GM23338 (cell line): ENCODE measurements around the gene AGTRAP. TPM values are rescaled to one million over a fixed set of nuclear protein-coding genes. Genes with fewer than 3 reads are reported as not detected.
A peak's percentile ranks its signal among the peaks of the same experiment; 100 is the strongest.

Experiments
- ATAC-seq: fragments of 200-7000 bp; cut with Tn5 transposase; 3 replicates; pipeline ENCODE4 v1.9.1; 2020
- DNase-seq: peaks from one replicate; pipeline ENCODE4 v3.0.0-alpha.2; 2015; ENCODE audit warnings: low spot score
- H2AFZ ChIP-seq: fragments of 200-600 bp; sonication (generic); 2 replicates; pipeline ENCODE4 v1.8.0; 2016; ENCODE audit warnings: antibody characterized with exemption, mild to moderate bottlenecking, moderate library complexity
- H3F3A ChIP-seq: fragments of 200-600 bp; sonication (generic); replicated peaks from 2 replicates; pipeline ENCODE4 v1.8.0; 2017; ENCODE audit warnings: antibody characterized with exemption, mixed run types, low read depth
- H3K27ac ChIP-seq: fragments of 200-600 bp; sonication (generic); 2 replicates; pipeline ENCODE4 v1.6.1; 2016; ENCODE audit warnings: low read depth
- H3K27me3 ChIP-seq: fragments of 200-600 bp; sonication (generic); 2 replicates; pipeline ENCODE4 v1.8.0; 2016; ENCODE audit warnings: mild to moderate bottlenecking, mixed run types, moderate library complexity; ENCODE audit not compliant: insufficient read depth
- H3K36me3 ChIP-seq: fragments of 200-600 bp; sonication (generic); 2 replicates; pipeline ENCODE4 v1.8.0; 2016; ENCODE audit warnings: mild to moderate bottlenecking; ENCODE audit not compliant: insufficient read depth
- H3K4me1 ChIP-seq: fragments of 200-600 bp; sonication (generic); 2 replicates; pipeline ENCODE4 v1.8.0; 2016; ENCODE audit warnings: mild to moderate bottlenecking, moderate library complexity; ENCODE audit not compliant: insufficient read depth
- H3K4me2 ChIP-seq: fragments of 200-600 bp; sonication (generic); 2 replicates; pipeline ENCODE4 v1.7.1; 2017; ENCODE audit warnings: mixed run types
- H3K4me3 ChIP-seq: fragments of 200-600 bp; sonication (generic); 2 replicates; pipeline ENCODE4 v1.6.1; 2016; ENCODE audit warnings: mixed run types
- H3K79me2 ChIP-seq: fragments of 200-600 bp; sonication (generic); replicated peaks from 2 replicates; pipeline ENCODE4 v1.8.0; 2017; ENCODE audit warnings: mild to moderate bottlenecking; ENCODE audit not compliant: insufficient read depth
- H3K9me2 ChIP-seq: fragments of 200-600 bp; sonication (generic); 2 replicates; pipeline ENCODE4 v1.8.0; 2017; ENCODE audit not compliant: insufficient read depth
- H4K20me1 ChIP-seq: fragments of 200-600 bp; sonication (generic); replicated peaks from 2 replicates; pipeline ENCODE4 v1.8.0; 2017; ENCODE audit warnings: mild to moderate bottlenecking; ENCODE audit not compliant: insufficient read depth
- H3K27ac Mint-ChIP-seq: 2 replicates; pipeline ENCODE4 v1.8.0; 2020; ENCODE audit warnings: inconsistent platforms, mild to moderate bottlenecking, moderate library complexity, mixed read lengths
- H3K27me3 Mint-ChIP-seq: 3 replicates; pipeline ENCODE4 v1.8.0; 2022; ENCODE audit warnings: low read depth, mild to moderate bottlenecking, moderate library complexity, mixed read lengths, inconsistent platforms; ENCODE audit not compliant: insufficient read depth, poor library complexity
- H3K36me3 Mint-ChIP-seq: 3 replicates; pipeline ENCODE4 v1.8.0; 2021; ENCODE audit warnings: low read depth, mild to moderate bottlenecking, inconsistent platforms, moderate library complexity, mixed read lengths
- H3K4me1 Mint-ChIP-seq: 3 replicates; pipeline ENCODE4 v1.8.0; 2020; ENCODE audit warnings: mild to moderate bottlenecking, inconsistent platforms, mixed read lengths
- H3K4me3 Mint-ChIP-seq: 3 replicates; pipeline ENCODE4 v1.8.0; 2021; ENCODE audit warnings: moderate library complexity, mild to moderate bottlenecking, inconsistent platforms, mixed read lengths
- H3K9me3 Mint-ChIP-seq: 3 replicates; pipeline ENCODE4 v1.8.0; 2020; ENCODE audit warnings: moderate library complexity, mild to moderate bottlenecking, inconsistent platforms, mixed read lengths
- CTCF ChIP-seq, 2 experiments: fragments of 200-600 bp in 1 of 2; sonication (generic) in 1 of 2; conservative IDR thresholded peaks; 2 replicates each; pipeline versions ENCODE4 v1.5.1 to v1.6.1; 2016 to 2017; ENCODE audit warnings: antibody characterized with exemption in 2 of 2, low read depth in 2 of 2, mild to moderate bottlenecking in 2 of 2, moderate library complexity in 1 of 2
- ETS1 ChIP-seq: IDR thresholded peaks from 2 replicates; pipeline ENCODE4 v1.6.1; 2016; ENCODE audit warnings: antibody characterized with exemption
- EZH2 ChIP-seq: fragments of 200-600 bp; sonication (generic); IDR thresholded peaks from one replicate; pipeline ENCODE4 v1.8.0; 2017; ENCODE audit warnings: antibody characterized with exemption, mild to moderate bottlenecking, low read depth; ENCODE audit not compliant: unreplicated experiment
- JUNB ChIP-seq: IDR thresholded peaks from one replicate; pipeline ENCODE4 v1.6.1; 2016; ENCODE audit warnings: antibody characterized with exemption; ENCODE audit not compliant: unreplicated experiment
- POLR2AphosphoS5 ChIP-seq: IDR thresholded peaks from 2 replicates; pipeline ENCODE4 v1.6.1; 2016; ENCODE audit warnings: antibody characterized with exemption, low read depth
- polyA plus RNA-seq: library from polyadenylated mRNA; unstranded; fragments of >200 nt; fragmentation: Nextera tagmentation; extraction: Ambion mirVana; gene quantifications from 2 replicates; pipeline ENCODE4 v1.2.1, GENCODE V29; 2016
- total RNA-seq: library from RNA; depleted of rRNA; stranded (reverse); fragments of >200 nt; shearing (Covaris generic); gene quantifications from 2 replicates; pipeline ENCODE4 v1.2.3, GENCODE V29; 2014
- TF ChIP-seq, protein P1 (sequence below): IDR thresholded peaks from one replicate; pipeline ENCODE4 v1.6.1; 2018; ENCODE audit warnings: antibody characterized with exemption; ENCODE audit not compliant: unreplicated experiment

AGTRAP gene
- total and polyA plus RNA-seq, 2 experiments from 2014 or later, result 79.4 to 102 TPM

GRCh38 chr1:11700601-11701467 is 35.1 kb upstream of the AGTRAP start:
- Histone ChIP-seq H3K4me1 (peaks cover 47% of the 10 kb centered on the region), H3K36me3 (no peaks in the 10 kb centered on the region; the same call in 1 of the 2 replicates), H3K79me2 (peaks cover 40% of the 10 kb centered on the region), H3K27me3 (no peaks in the 10 kb centered on the region), H2AFZ (no peak overlapping the region), H3K27ac (peak overlapping the region; percentile 60; the same call in 1 of the 2 replicates), H3K4me3 (0 out of 2 replicates have a peak overlapping the region, but pooled peaks have one; percentile 31), H3F3A (peaks cover 17% of the 10 kb centered on the region), H3K9me2 (no peaks in the 10 kb centered on the region), H4K20me1 (no peaks in the 10 kb centered on the region), H3K4me2 (peak overlapping the region; percentile 73)
- no peaks in the 10 kb centered on the region for H3K36me3 Mint-ChIP-seq
- DNase-seq (peak; percentile 63), ATAC-seq (no peak; the same call in 2 of the 3 replicates)
- H3K4me3 Mint-ChIP-seq, result no peak overlapping the region
- no peaks in the 10 kb centered on the region for H3K9me3 Mint-ChIP-seq
- TF ChIP-seq EZH2 (no peak), POLR2AphosphoS5 (0 out of 2 replicates have a peak, but pooled peaks have one; percentile 20)
- H3K27me3 Mint-ChIP-seq, result peaks cover 14% of the 10 kb centered on the region
- no peak overlapping the region for H3K27ac Mint-ChIP-seq
- peaks cover 47% of the 10 kb centered on the region for H3K4me1 Mint-ChIP-seq

DNA sequence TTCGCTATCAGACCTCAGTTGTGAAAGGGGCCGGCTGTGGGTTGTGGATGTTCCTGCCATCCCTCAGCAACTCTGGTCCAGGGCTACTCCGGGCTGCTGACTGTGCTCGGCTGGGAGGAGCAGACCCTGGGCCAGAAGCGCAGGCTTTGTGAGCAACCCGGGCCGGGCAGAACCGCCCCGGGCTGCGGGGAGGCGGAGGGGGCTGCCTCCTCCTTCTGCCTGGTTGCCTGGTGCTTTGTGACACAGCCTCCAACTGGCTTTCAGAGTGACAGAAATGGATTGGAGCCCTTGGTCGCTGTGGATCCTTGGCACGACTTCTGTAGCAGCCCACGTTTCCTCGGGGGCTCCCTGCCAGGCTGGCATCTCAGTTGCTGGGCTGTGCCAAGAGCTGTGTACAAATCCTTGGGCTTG is 34.4 kb upstream of the AGTRAP start:
- Mint-ChIP-seq H3K27me3 (peaks cover 12% of the 10 kb centered on the region), H3K27ac (no peak overlapping the region), H3K9me3 (no peaks in the 10 kb centered on the region), H3K36me3 (no peaks in the 10 kb centered on the region), H3K4me3 (no peak overlapping the region), H3K4me1 (peaks cover 51% of the 10 kb centered on the region)
- peaks cover 17% of the 10 kb centered on the region for H3F3A ChIP-seq
- H3K4me3 ChIP-seq, result 0 out of 2 replicates have a peak overlapping the region, but pooled peaks have one; percentile 31
- H3K4me1 ChIP-seq, result peaks cover 46% of the 10 kb centered on the region
- H3K4me2 ChIP-seq, result peak overlapping the region; percentile 73; the same call in 1 of the 2 replicates
- H3K79me2 ChIP-seq, result peaks cover 37% of the 10 kb centered on the region
- no peaks in the 10 kb centered on the region for H4K20me1 ChIP-seq
- no peaks in the 10 kb centered on the region; the same call in 1 of the 2 replicates for H3K36me3 ChIP-seq
- no peak for DNase-seq
- H2AFZ ChIP-seq, result no peak overlapping the region
- TF ChIP-seq ETS1 (no peak), CTCF (conservative IDR thresholded peaks at IDR 0.05; ENCODE audit: low read depth in 2 of 2) (no peak), JUNB (no peak)
- TF ChIP-seq, protein P1, sequence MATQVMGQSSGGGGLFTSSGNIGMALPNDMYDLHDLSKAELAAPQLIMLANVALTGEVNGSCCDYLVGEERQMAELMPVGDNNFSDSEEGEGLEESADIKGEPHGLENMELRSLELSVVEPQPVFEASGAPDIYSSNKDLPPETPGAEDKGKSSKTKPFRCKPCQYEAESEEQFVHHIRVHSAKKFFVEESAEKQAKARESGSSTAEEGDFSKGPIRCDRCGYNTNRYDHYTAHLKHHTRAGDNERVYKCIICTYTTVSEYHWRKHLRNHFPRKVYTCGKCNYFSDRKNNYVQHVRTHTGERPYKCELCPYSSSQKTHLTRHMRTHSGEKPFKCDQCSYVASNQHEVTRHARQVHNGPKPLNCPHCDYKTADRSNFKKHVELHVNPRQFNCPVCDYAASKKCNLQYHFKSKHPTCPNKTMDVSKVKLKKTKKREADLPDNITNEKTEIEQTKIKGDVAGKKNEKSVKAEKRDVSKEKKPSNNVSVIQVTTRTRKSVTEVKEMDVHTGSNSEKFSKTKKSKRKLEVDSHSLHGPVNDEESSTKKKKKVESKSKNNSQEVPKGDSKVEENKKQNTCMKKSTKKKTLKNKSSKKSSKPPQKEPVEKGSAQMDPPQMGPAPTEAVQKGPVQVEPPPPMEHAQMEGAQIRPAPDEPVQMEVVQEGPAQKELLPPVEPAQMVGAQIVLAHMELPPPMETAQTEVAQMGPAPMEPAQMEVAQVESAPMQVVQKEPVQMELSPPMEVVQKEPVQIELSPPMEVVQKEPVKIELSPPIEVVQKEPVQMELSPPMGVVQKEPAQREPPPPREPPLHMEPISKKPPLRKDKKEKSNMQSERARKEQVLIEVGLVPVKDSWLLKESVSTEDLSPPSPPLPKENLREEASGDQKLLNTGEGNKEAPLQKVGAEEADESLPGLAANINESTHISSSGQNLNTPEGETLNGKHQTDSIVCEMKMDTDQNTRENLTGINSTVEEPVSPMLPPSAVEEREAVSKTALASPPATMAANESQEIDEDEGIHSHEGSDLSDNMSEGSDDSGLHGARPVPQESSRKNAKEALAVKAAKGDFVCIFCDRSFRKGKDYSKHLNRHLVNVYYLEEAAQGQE, result no peak
- H3K9me2 ChIP-seq, result no peaks in the 10 kb centered on the region
- peak; percentile 7; the same call in 2 of the 3 replicates for ATAC-seq
- no peaks in the 10 kb centered on the region for H3K27me3 ChIP-seq
- H3K27ac ChIP-seq, result peak overlapping the region; percentile 60; the same call in 1 of the 2 replicates
